H54 (cell line): Measurements from ENCODE around the gene ZNF275.

Experiments used
- DNase-seq: peaks from one replicate; pipeline ENCODE4 v3.0.0; 2011; ENCODE audit warnings: low spot score, mixed read lengths; ENCODE audit not compliant: insufficient read length
- FAIRE-seq: peaks from 3 replicates; lab custom pipeline; 2011; peaks lifted over from hg19 to GRCh38; lab: Jason Lieb, UNC
- POLR2A ChIP-seq: IDR thresholded peaks from 2 replicates; pipeline ENCODE4 v1.6.1; 2011; ENCODE audit warnings: low read depth, mild to moderate bottlenecking, low read length

ZNF275 gene

GRCh38 chrX:153334654-153335295 is 822 bp downstream of the ZNF275 start:
- DNase-seq (no peak), FAIRE-seq (no peak)
- no peak for TF ChIP-seq POLR2A

GRCh38 chrX:153336121-153336894 is 2.4 kb downstream of the ZNF275 start:
- DNase-seq, result no peak
- no peak for FAIRE-seq
- no peak for TF ChIP-seq POLR2A

- no peak for TF ChIP-seq POLR2A
- no peak for FAIRE-seq
- no peak for DNase-seq
Observed at GRCh38 chrX:153336988-153337387, 3.0 kb downstream of the ZNF275 start.

GRCh38 chrX:153338836-153339235 is 4.9 kb downstream of the ZNF275 start:
- TF ChIP-seq POLR2A, result no peak
- DNase-seq (no peak), FAIRE-seq (no peak)

GRCh38 chrX:153339662-153340061 is 5.7 kb downstream of the ZNF275 start:
- no peak for TF ChIP-seq POLR2A
- DNase-seq (no peak), FAIRE-seq (no peak)

- no peak for TF ChIP-seq POLR2A
- no peak for FAIRE-seq
- DNase-seq, result no peak
Observed at GRCh38 chrX:153340111-153340510, 6.2 kb downstream of the ZNF275 start.

GRCh38 chrX:153342762-153343558 is 9.0 kb downstream of the ZNF275 start:
- no peak for FAIRE-seq
- DNase-seq, result no peak
- no peak for TF ChIP-seq POLR2A

- no peak for TF ChIP-seq POLR2A
- no peak for FAIRE-seq
Observed at GRCh38 chrX:153343674-153344073, 9.7 kb downstream of the ZNF275 start.

GRCh38 chrX:153347530-153347929 is 13.6 kb downstream of the ZNF275 start:
- no peak for TF ChIP-seq POLR2A
- FAIRE-seq (no peak), DNase-seq (no peak)

More at GRCh38 chrX:153343674-153344073, 9.7 kb downstream of the ZNF275 start:
- DNase-seq, result no peak

GRCh38 chrX:153348421-153348820 is 14.5 kb downstream of the ZNF275 start:
- no peak for TF ChIP-seq POLR2A
- DNase-seq (no peak), FAIRE-seq (no peak)

GRCh38 chrX:153349952-153350351 is 16.0 kb downstream of the ZNF275 start:
- DNase-seq, result no peak
- FAIRE-seq, result no peak
- no peak for TF ChIP-seq POLR2A

- no peak for FAIRE-seq
- no peak for TF ChIP-seq POLR2A
Observed at GRCh38 chrX:153351981-153352380, 18.0 kb downstream of the ZNF275 start.

GRCh38 chrX:153352858-153353257 is 18.9 kb downstream of the ZNF275 start:
- no peak for DNase-seq
- no peak for TF ChIP-seq POLR2A

More at GRCh38 chrX:153351981-153352380, 18.0 kb downstream of the ZNF275 start:
- DNase-seq, result no peak

GRCh38 chrX:153353416-153353815 is 19.5 kb downstream of the ZNF275 start:
- DNase-seq (no peak), FAIRE-seq (no peak)
- no peak for TF ChIP-seq POLR2A

More at GRCh38 chrX:153352858-153353257, 18.9 kb downstream of the ZNF275 start:
- no peak for FAIRE-seq

GRCh38 chrX:153357877-153358276 is 23.9 kb downstream of the ZNF275 start:
- DNase-seq (no peak), FAIRE-seq (no peak)
- no peak for TF ChIP-seq POLR2A
